ENCODE measurements around the gene DHX38.

DHX38 gene

DNA sequence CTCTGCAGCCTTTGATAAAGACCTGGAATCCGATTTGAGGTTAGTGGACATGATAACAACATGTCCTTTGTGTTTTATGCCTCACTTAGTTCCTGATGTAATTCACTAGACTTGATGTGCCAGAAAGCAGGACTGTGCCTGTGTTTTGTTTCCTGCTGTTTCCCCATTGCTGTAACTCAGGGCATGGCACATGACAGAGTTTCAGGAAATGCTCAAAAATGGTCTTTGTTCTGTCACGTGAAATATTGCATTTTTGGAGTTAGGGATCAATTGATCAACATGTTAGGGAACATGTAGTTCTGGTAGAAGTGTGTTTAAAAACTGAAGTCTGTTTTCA lies 32.8 kb downstream of the DHX38 start:
- in situ Hi-C loops (cut with HindIII; ENCODE audit: low sequenced_read_pairs): no loop called here
- DNase-seq (ENCODE audit: low read depth, low spot score): no peak
- H3K4me3 ChIP-seq (ENCODE audit: low read depth, low read length): no peak overlapping the region
- TF ChIP-seq, protein P1, sequence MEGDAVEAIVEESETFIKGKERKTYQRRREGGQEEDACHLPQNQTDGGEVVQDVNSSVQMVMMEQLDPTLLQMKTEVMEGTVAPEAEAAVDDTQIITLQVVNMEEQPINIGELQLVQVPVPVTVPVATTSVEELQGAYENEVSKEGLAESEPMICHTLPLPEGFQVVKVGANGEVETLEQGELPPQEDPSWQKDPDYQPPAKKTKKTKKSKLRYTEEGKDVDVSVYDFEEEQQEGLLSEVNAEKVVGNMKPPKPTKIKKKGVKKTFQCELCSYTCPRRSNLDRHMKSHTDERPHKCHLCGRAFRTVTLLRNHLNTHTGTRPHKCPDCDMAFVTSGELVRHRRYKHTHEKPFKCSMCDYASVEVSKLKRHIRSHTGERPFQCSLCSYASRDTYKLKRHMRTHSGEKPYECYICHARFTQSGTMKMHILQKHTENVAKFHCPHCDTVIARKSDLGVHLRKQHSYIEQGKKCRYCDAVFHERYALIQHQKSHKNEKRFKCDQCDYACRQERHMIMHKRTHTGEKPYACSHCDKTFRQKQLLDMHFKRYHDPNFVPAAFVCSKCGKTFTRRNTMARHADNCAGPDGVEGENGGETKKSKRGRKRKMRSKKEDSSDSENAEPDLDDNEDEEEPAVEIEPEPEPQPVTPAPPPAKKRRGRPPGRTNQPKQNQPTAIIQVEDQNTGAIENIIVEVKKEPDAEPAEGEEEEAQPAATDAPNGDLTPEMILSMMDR (IDR thresholded peaks at IDR 0.05; ENCODE audit: low read depth, low read length): no peak

DNA sequence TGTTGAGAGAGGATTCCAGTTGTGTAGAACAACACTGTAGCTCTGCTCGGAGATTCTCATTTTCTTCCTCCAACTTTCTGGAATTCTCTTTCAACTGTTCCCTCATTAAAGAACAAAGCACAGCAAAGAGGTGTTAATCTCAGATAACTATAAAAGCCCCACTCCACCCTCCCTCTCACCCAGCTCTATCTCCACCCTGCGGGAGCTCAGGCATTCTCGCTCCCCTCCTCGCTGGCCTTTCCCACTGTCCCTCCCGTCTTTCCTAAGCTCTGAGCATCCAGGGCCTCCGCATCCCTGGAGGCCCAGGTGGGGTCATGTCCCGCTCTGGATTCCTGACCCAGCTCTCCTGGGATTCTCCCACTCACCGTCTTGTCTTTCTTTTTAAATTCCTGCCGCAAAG lies 35.1 kb downstream of the DHX38 start:
- in situ Hi-C loops (cut with HindIII; ENCODE audit: low sequenced_read_pairs): no loop called here
- TF ChIP-seq, protein P1 (IDR thresholded peaks at IDR 0.05; ENCODE audit: low read depth, low read length): no peak
- DNase-seq (ENCODE audit: low read depth, low spot score): no peak
- H3K4me3 ChIP-seq (ENCODE audit: low read depth, low read length): no peak overlapping the region

DNA sequence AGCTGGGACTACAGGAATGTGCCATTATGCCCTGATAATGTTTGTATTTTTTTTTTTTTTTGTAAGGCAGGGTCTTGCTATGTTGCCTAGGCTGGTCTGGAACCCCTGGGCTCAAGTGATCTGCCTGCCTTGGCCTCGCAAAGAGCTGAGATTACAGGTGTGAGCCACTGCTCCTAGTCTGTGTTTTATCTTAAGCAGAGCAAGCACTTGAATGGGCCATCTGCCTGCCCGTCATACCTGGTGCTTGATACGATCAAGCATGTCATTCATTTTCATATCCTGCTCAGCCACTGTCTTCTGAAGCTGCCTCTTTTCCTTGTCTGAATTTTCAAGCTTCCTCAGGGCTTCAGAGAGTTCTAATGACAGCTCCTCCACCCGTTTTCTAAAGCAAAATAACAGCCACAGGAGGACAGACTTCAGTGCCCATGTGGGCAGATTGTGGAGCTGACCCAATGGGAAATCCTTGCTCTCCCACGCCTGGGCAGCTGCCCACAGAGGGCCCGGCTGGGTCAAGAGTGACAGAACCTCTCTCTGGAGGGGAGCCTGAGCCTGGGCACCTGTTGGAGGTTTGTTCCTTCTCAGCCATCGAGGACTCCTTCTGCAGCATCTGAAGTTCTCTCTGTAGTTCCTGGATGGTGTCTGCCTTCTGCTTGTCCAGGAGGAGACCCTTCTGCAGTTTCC lies 36.5 kb downstream of the DHX38 start:
- in situ Hi-C loops (cut with HindIII; ENCODE audit: low sequenced_read_pairs): no loop called here
- DNase-seq (ENCODE audit: low read depth, low spot score): no peak
- TF ChIP-seq, protein P1 (IDR thresholded peaks at IDR 0.05; ENCODE audit: low read depth, low read length): no peak
- no peak overlapping the region for H3K4me3 ChIP-seq (ENCODE audit: low read depth, low read length)

DNA sequence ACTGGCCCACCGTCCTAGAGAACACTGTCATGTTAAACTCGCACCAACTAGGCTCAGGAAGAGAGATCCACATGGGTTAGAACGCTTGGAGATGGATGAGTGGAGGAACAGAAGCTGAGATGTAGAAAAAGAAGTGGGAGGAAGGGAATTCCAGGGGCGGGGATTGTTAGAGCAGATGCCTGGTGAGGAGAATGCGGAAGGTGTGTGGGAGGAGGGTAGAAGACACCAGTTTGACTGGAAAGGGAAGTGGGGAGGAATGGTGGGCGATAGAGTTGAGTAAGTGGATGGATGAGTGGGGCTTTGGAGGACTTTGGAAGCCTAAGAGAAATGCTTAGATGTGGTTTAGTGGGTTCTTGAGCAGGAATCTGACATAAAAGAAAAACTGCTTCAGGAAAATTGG lies 37.4 kb downstream of the DHX38 start:
- no peak for DNase-seq (ENCODE audit: low read depth, low spot score)
- H3K4me3 ChIP-seq (ENCODE audit: low read depth, low read length): no peak overlapping the region
- TF ChIP-seq, protein P1 (IDR thresholded peaks at IDR 0.05; ENCODE audit: low read depth, low read length): no peak
- in situ Hi-C loops (cut with HindIII; ENCODE audit: low sequenced_read_pairs): no loop called here

DNA sequence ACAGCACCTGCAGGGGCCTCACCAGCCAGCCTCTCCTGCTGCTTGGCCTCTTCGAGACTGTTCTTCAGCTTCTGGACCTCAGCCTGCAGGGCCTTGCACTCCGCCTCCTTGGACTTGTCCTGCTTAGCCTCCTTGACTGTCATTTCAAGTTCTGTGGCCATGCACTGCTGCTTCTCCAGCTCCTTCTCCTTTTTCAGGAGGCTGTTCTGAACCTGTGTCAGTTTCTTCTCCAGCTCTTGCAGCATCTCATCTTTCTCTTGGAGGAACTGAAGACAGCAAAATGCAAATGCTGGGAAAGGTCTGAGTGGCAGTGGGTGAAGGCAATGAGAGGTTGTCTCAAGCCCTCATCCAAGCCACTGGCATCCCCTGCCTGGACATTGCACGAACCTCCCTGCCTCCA lies 39.1 kb downstream of the DHX38 start:
- DNase-seq (ENCODE audit: low read depth, low spot score): no peak
- in situ Hi-C loops (cut with HindIII; ENCODE audit: low sequenced_read_pairs): no loop called here
- H3K4me3 ChIP-seq (ENCODE audit: low read depth, low read length): no peak overlapping the region
- TF ChIP-seq, protein P1 (IDR thresholded peaks at IDR 0.05; ENCODE audit: low read depth, low read length): no peak

DNA sequence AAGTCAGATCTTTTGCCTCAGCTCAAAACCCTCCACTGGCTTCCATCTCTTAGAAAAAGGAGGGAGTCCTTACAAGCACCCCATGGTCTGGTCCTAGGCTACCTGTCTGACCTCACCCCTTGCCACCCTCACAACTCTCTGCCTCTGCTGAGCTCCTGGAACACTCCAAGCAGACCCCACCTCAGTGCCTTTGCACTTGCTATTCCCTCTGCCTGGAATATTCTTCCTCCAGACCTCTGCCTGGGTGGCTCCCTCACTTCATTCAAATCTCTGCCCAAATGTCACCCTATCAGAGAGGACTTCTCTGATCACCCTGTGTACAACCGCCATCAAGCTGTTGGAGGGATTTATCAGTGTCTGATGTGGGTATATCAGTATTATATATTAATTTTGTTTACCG lies 40.9 kb downstream of the DHX38 start:
- TF ChIP-seq, protein P1 (IDR thresholded peaks at IDR 0.05; ENCODE audit: low read depth, low read length): no peak
- in situ Hi-C loops (cut with HindIII; ENCODE audit: low sequenced_read_pairs): no loop called here
- no peak for DNase-seq (ENCODE audit: low read depth, low spot score)
- no peak overlapping the region for H3K4me3 ChIP-seq (ENCODE audit: low read depth, low read length)

Measured in astrocyte of the spinal cord (primary cell).